HTR-8/SVneo (cell line): ENCODE measurements around the gene ITPR1.

Experiments
- DNase-seq: peaks from one replicate; pipeline ENCODE4 v3.0.0; 2011; ENCODE audit warnings: low spot score, mixed read lengths; ENCODE audit not compliant: insufficient read length
- FAIRE-seq: peaks from 2 replicates; lab custom pipeline; 2011; peaks lifted over from hg19 to GRCh38; lab: Jason Lieb, UNC

ITPR1 gene

DNA sequence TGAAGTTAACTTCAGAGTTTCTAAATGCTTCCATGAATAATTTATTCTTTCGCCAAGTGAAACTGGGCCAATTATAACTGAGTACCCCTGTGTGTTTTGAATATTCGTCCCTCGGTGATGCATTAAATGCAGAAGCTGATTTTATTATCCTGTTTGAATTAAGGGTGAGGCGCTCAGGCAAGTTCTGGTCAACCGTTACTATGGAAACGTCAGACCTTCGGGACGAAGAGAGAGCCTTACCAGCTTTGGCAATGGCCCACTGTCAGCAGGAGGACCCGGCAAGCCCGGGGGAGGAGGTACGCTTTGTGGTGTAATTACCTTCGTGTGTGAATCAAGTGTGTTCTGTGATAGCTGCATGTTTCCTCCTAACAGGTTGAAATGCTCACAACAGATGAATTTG lies 239.8 kb downstream of the ITPR1 start:
- no peak for FAIRE-seq
- no peak for DNase-seq

DNA sequence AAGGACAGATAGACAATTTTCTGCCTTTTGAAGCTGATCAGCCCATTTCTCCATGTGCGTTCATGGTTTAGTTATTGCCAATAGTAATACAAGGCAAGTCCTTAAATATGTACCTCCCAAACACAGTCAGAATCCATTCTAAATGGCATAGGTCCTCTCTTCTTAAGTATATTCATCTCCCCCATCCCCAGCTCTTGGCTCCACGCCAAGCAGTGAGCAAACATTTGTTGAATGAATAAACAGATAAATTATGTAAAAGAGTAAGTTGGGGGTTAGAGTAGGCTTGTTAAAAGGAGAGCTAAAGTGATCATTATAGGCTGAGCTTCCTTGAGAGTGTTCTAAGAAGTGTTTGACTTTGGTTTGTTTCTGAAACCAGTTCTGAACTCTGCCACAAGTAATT lies 241.3 kb downstream of the ITPR1 start:
- DNase-seq (no peak), FAIRE-seq (no peak)

DNA sequence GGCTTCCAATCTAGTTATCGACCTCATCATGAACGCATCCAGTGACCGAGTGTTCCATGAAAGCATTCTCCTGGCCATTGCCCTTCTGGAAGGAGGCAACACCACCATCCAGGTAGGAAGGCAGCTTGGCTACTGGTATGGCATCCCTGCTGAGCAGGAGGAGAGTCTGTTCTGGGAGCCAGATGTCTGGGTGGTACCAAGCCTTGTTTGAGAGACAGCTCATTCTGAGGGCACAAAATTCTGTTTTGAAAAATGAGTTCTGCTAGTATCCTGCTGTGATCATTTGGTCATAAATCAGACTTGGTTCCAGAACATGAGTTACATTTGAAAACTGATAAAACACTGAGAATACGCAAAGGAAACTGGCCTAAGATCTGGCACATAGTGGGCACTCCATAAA lies 242.1 kb downstream of the ITPR1 start:
- FAIRE-seq (no peak), DNase-seq (no peak)

DNA sequence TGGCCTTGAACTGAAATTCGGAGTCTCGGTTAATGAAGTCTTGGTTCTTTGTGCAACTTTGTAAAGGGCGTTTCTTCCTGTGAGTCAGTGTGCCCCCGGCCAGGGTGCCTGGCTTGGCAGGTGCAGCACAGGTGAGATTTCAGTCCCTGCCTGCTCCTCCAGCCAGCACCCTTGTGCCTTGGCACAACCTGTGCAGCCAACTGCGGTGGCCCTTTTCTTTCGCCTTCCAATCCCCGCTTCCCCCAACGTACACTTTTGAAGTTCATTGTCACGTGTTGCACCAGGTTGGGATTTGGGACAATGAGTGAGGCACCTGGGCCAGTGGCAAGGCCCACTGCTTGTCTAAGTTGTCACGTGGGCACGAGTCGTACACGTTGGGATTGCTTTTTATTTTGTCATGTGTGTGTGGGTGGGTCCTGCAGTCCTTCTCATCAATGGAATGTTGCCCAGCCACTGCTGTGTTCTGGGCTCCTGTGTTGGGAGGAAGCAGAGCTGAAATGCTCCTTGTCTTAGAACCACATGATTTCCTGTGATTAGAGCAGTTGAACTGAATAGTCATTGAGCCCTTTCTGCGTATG lies 243.2 kb downstream of the ITPR1 start:
- DNase-seq, result no peak
- FAIRE-seq, result no peak

DNA sequence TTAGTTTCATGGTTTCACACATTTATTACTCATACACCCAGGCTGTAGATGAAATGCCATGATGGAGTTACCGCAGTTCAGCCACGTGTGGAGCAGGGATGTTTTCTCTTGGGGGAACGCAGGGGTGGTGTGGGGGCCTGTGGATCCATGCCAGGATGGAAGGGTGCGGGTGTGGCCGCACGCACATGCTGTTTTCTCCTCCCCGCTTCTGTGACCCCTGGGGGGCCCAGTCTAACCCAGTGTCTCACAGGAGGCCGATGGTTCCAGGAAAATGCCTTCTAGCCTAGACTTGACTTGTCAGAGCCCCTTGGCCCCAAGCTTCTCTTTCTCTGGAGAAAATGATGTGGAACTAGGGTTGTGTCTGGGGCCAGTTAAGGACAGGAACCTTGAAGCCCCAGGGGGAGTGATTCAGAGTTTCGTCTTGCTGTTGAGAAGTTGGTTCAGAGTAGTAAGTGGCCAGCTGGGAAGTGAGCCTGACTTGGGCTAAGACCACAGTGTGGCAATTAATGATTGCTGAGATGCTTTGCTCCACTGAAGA lies 245.7 kb downstream of the ITPR1 start:
- DNase-seq, result no peak

DNA sequence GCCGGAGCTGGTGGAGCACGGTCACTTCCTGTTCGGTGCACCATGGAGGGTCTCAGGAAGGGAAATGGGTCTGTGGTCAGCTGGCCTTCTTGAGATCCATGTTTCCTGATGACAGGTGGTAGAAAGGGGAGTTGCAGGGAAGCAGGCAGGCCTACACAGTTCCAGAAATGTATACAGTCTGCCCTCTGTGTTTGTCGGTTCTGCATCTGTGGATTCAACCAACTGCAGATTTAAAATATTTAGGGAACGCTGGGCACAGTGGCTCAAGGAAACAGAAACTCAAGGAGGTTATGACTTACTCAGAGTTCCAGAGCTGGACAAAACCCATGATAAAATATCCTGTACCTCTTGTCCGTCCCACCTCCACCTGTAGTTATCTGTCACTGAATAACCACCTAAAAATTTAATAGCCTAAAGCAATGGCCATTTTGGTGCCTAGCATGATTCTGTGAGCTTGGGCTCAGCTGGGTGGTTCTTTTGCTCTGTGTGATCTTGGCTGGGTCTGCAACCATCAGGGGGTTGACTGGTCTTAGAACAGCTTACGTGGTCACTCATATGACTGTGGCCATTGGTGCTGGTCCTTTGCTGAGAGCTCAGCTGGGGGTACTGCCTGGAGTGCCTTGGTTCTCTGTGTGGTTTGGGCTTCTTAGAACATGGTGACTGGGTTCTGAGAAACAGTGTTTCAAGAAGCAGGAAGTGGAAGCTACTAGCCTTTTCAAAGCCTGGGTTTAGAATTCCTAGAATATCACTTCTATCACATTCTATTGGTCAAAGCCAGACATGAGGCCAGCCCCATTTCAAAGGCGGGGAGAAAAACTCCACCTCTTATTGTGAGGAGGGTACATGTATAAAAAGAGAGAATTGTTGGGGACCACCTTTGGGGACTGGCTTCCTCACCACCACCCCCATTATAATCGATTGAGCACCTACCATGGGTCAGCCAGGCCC lies 246.4 kb downstream of the ITPR1 start:
- DNase-seq (no peak), FAIRE-seq (no peak)

More for the DNA sequence above, 245.7 kb downstream of the ITPR1 start:
- no peak for FAIRE-seq

DNA sequence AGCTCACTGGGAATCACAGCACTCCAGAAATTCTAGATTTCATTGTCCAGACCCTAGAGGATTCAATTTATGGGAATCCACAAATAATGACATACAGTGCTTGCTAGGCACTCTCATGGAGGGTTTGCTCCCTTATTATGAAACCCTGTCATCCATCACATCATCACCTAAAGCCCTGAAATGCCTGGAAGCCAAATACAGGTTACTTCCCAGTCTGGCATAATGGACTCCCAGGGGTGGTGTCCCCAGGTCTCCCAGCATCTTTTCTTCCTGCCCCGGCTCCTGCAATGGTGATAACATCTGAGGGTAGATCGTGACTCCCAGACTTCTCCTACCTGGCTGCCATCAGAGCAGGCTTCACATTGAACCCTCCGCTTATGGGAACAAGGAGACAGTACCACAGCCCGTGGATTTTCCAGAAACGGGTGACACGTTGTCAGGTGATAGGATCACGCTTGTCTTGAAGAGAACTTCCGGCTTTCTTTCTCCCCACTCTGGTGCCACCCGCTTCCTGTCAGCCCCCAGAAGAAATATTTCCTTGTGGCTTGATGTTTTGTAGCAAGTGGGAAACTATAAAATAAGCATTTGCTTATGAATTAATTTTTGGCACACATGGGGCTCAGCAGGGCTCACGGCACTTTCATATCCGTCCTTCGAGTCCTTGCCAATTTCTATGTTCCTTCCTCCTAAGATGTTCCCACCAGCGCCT lies 247.4 kb downstream of the ITPR1 start:
- no peak for DNase-seq
- FAIRE-seq, result no peak

DNA sequence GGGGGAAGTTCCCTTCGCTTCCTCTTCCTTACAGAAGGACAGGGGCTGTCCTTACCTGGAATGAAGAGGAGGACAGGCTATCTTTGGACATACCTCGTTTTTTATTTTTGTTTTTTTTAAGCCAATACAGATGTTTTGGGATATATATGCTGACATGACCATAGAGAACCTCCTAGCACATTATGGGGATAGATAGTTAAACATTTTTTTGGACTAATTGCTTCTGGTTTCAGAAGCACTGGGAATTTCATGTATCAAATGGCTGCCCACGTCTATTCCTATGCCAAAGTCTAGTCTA lies 247.9 kb downstream of the ITPR1 start:
- DNase-seq, result no peak

DNA sequence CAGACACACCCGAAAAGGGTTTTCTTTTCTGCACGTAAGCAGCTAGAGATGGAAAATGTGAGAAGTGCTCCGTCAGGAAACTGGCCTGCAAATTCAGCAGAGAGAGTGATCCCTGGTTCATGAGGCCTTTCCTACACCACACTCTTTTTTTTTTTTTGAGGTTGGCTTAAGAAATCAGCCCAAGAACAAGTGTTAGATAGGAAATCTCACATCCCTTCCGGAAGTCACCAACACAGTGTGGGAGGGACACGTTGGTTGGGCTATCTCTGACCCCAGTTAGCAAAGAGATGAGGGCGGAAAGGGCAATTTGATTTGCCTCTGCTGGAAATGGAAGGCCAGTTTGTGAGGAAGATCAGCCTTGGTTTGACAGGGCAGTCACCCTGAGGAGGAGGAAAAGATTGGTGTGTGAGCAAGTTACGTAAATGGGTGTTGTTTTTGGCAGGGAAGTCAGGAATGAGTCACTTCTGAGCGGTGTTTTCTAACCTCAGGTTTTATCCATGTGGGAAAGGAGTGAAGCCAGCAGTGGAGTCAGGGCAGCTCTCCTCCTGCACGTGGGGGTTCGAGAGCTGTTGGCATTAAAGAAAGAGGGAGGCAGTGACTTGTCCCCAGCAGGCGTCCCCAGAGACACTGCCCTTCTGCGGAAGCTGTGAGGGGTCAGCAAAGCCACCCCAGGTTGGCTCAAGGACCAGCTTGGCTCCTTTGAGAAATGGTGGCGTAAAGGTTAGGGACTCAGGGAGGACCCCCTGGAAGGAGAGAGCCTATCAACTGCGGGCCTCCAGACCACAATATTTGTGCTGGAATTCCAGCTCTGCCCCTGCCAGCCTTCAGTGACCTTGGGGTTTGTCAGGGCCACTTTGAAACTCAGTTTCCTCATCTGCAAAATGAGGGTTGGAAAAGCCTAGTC lies 248.5 kb downstream of the ITPR1 start:
- DNase-seq, result peak; percentile 87
- FAIRE-seq, result peak; percentile 57

More for the DNA sequence above, 247.9 kb downstream of the ITPR1 start:
- FAIRE-seq, result no peak

DNA sequence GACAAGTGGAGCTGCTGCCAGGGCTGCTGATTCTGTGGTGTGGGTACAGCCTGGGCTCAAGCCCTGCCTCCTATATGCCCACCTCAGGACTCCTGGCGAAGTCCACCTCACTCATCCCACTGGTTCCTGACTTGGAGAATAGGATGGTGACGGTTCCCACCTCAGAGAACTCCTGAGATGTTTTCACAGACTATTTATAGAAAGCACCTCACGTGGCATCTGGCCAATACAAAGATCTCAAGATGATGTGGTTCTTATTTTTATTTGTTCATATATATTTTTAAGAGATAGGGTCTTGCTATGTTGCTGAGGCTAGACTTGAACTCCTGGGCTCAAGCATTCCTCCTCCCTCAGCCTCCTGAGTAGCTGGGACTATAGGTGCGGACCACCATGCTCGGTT lies 249.2 kb downstream of the ITPR1 start:
- FAIRE-seq (no peak), DNase-seq (no peak)

DNA sequence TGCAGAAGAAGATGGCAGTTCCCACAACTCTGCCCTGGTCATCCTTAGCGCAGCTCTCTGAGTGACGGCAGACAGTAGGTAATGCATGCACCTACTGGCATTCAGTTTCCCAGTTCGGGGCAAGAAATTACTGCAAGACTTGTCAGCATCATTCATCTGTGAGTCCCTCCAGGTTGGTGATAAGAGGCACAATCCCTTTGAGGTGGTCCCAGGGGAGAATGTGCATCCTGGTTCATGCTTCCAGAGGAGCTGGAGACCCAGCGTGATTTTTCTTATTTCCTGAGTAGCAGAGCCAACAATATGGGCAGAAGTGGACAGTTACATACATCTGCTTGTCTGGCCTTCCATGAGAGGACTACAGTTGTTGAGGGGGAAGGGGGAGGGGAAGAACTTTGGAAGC lies 250.2 kb downstream of the ITPR1 start:
- DNase-seq (no peak), FAIRE-seq (no peak)

DNA sequence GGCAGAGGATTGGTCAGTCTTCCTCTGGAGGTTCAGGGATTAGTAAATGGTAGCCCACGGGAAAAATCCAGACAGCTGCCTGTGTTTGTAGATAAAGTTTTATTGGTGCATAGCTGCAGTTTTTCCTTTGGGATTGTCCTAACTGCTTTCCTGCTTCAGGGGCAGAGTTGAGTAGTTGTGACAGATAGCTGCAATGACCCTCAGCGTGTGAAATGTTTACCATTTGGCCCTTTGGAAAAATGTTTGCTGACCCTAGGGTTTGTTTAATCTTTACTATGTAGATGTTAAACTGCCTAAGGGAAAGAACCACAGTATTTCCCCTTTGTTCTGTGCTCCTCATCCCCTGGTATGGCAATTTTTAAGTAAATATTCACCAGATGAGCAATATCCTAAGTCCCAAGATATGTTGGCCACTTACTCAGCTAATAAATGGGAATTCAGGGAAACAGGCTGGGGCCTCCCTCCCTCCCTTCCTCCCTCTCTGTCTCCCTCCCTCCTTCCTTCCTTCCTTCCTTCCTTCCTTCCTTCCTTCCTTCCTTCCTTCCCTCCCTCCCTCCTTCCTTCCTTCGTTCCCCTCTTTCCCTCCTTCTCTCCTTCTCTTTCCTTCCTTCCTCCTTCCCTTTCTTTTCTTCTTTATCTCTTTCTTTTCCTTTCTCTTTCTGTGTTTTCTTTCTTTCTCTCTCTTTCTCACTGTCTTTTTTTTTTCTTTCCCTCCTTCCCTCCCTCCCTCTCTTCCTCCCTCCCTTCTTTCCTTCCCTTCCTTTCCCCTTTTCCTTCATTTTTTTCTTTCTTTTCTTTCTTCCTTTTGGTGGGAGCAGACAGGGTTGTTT lies 251.5 kb downstream of the ITPR1 start:
- DNase-seq (no peak), FAIRE-seq (no peak)

DNA sequence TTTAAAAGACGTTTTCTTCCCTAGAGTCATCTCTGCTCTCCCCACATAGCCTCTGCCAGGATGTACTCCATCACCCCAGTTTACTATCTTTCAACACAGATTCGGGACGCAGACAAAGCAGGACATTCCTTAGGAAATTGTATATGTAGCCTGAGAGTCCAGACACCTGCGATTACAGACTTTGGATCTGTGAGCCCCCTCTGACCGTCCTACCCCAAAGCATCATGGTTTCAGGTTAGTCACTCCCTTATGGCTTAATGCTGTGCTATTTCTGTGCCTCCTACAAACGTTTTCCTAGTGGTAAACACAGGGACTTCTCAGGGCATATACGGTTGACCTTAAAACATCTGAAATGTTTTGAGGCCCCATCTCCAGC lies 252.1 kb downstream of the ITPR1 start:
- FAIRE-seq (no peak), DNase-seq (no peak)

DNA sequence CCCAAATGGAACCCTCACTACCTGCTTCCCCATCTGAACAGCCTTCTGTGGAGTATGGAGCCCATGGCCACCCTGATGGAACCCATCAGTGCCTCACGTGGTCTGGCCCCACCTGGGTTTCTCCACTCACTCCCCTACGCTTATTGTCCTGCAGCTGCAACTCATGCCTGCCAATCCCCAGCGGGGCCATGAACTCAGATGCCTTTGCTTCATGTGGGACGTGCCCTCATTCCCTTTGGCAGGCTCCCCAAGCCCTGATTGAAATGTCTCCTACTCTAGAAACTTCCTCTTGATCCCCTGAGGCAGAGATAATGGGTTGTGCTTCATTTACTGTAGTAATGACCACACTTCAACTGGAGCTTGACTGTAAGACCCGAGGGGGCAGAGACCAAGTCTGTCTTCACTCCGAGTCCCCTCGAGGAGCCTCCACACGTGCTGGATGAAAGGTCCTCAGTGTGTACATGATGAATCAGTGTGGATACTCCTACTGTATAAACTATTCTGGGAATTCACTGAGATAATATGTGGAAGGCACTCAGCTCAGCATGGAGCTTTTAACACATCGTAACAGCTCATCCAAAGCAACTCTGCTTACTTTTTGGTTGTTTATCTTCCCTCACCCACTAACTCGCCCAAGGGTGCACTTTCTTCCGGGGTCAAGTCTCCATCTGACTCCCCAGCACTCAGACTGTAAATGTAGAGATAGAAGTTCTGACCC lies 253.3 kb downstream of the ITPR1 start:
- no peak for FAIRE-seq
- no peak for DNase-seq

DNA sequence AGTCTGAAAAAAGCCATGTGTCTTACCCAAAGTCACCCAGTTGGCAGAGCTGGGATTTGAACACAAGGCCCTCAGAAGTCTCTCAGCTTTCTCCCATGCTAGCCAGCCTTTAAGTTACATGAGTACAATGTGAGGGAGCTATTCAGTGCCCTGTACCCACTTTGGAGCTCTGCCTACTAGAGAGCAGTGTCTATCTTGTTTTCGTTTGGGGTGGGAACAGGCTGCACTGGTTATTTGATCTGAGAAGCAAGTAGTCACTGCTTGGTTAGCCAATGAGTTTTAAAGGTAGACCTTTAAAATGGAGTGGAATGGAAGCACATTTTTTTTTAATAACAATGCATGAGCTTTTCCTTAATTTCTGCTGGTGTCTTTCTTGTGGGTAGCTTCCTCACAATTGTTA lies 255.0 kb downstream of the ITPR1 start:
- no peak for FAIRE-seq
- no peak for DNase-seq

DNA sequence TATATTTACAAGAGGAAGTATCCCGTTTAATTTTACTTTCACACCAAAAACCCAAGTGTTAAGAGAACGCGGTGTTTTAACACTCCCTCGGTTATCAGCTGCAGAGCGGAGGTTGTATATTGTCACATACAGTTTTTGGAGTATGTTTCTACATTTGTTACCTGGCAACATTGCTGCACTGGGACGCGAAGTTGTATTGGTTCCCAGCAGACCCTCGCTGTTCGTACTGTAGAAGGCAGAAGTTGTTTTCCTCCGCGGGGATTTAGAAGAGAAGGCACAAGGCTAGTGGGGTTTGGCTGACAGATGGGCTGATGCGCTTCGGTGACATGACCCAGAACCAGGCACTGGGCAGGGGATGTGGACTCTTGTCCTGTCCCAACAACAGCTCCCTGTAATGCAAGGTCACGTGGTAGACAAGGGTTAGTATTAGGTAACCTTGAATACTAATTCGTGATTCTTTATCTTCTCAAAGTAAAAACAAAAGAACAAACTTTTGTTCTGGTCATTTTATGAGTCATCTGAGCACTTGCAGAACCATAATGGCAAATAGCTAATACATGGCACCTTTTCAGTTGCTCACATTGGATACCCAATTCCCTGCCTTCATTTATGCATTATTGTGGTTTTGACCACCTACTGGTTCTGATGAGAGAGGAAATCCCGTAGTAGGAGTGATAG lies 255.7 kb downstream of the ITPR1 start:
- DNase-seq, result no peak
- no peak for FAIRE-seq

DNA sequence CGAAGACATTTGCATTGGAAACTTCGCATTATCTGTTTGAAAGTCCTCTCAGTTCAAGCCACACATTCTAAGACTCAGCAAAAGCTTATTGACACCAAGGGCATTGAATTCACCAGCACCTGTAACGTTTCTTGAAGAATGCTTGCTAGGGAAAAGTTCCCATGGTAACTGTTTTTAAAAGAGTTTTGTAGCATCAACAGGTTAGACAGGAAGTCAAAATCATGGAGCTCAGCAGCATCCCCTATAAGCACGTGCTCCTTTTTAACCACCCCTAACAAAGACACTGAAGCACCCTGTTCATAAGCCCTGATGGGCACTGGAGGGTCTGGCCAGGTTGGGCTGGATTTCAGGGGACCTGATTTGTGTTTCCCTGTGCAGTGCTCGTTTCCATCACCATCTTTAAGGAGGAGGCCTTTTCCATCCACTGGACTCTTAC lies 256.4 kb downstream of the ITPR1 start:
- DNase-seq (no peak), FAIRE-seq (no peak)
